HEK293 (cell line): ENCODE measurements around the gene C3.
A peak's percentile ranks its signal among the peaks of the same experiment; 100 is the strongest.

Experiments used
- AEBP2 ChIP-seq: fragments of 450-650 bp; formaldehyde crosslinking; IDR thresholded peaks from 2 replicates; pipeline ENCODE4 v1.5.1; 2016; ENCODE audit warnings: missing biosample characterization, missing genetic modification characterization, borderline replicate concordance
- BCL6B ChIP-seq: fragments of 450-650 bp; formaldehyde crosslinking; IDR thresholded peaks from 2 replicates; pipeline ENCODE4 v1.5.1; 2017; ENCODE audit warnings: missing biosample characterization, missing genetic modification characterization
- CTCF ChIP-seq: fragments of 450-650 bp; formaldehyde crosslinking; IDR thresholded peaks from 2 replicates; pipeline ENCODE4 v1.5.1; 2016; ENCODE audit warnings: missing biosample characterization, missing genetic modification characterization
- HOXA7 ChIP-seq: sonication (generic); formaldehyde crosslinking; IDR thresholded peaks from 2 replicates; pipeline ENCODE4 v1.8.1; 2022; ENCODE audit warnings: missing genetic modification reagents, borderline replicate concordance
- HOXC10 ChIP-seq: sonication (generic); formaldehyde crosslinking; IDR thresholded peaks from 2 replicates; pipeline ENCODE4 v1.8.1; 2023; ENCODE audit warnings: mild to moderate bottlenecking, missing genetic modification reagents
- INSM2 ChIP-seq: fragments of 450-650 bp; formaldehyde crosslinking; IDR thresholded peaks from 2 replicates; pipeline ENCODE4 v1.5.1; 2016; ENCODE audit warnings: missing biosample characterization, missing genetic modification characterization
- KLF16 ChIP-seq: fragments of 450-650 bp; formaldehyde crosslinking; IDR thresholded peaks from 2 replicates; pipeline ENCODE4 v1.5.1; 2017; ENCODE audit warnings: missing biosample characterization, missing genetic modification characterization
- KLF9 ChIP-seq: fragments of 450-650 bp; formaldehyde crosslinking; IDR thresholded peaks from 2 replicates; pipeline ENCODE4 v1.5.1; 2016; ENCODE audit warnings: missing biosample characterization, missing genetic modification characterization, low read depth
- MYNN ChIP-seq: fragments of 450-650 bp; formaldehyde crosslinking; IDR thresholded peaks from 2 replicates; pipeline ENCODE4 v1.5.1; 2016; ENCODE audit warnings: missing biosample characterization, missing genetic modification characterization, borderline replicate concordance
- OVOL3 ChIP-seq: fragments of 450-650 bp; formaldehyde crosslinking; IDR thresholded peaks from 2 replicates; pipeline ENCODE4 v1.5.1; 2016; ENCODE audit warnings: missing biosample characterization, missing genetic modification characterization
- PRDM4 ChIP-seq: fragments of 450-650 bp; formaldehyde crosslinking; IDR thresholded peaks from 2 replicates; pipeline ENCODE4 v1.5.1; 2017; ENCODE audit warnings: missing biosample characterization, missing genetic modification characterization
- REPIN1 ChIP-seq: fragments of 450-650 bp; formaldehyde crosslinking; IDR thresholded peaks from 2 replicates; pipeline ENCODE4 v1.5.1; 2017; ENCODE audit warnings: missing biosample characterization, missing genetic modification characterization, low read depth
- SP2 ChIP-seq: fragments of 450-650 bp; formaldehyde crosslinking; IDR thresholded peaks from 2 replicates; pipeline ENCODE4 v1.5.1; 2016; ENCODE audit warnings: missing biosample characterization, missing genetic modification characterization
- WT1 ChIP-seq: fragments of 450-650 bp; formaldehyde crosslinking; IDR thresholded peaks from 2 replicates; pipeline ENCODE4 v1.5.1; 2016; ENCODE audit warnings: missing biosample characterization, missing genetic modification characterization
- ZFP3 ChIP-seq: fragments of 450-650 bp; formaldehyde crosslinking; IDR thresholded peaks from 2 replicates; pipeline ENCODE4 v1.5.1; 2016; ENCODE audit warnings: low read depth, missing biosample characterization, missing genetic modification characterization
- ZNF138 ChIP-seq: fragments of 450-650 bp; formaldehyde crosslinking; IDR thresholded peaks from 2 replicates; pipeline ENCODE4 v1.5.1; 2016; ENCODE audit warnings: missing biosample characterization, missing genetic modification characterization, borderline replicate concordance
- ZNF169 ChIP-seq: fragments of 450-650 bp; formaldehyde crosslinking; IDR thresholded peaks from 2 replicates; pipeline ENCODE4 v1.5.1; 2016; ENCODE audit warnings: missing biosample characterization, missing genetic modification characterization
- ZNF174 ChIP-seq: fragments of 450-650 bp; formaldehyde crosslinking; IDR thresholded peaks from 2 replicates; pipeline ENCODE4 v1.5.0; 2017; ENCODE audit warnings: missing biosample characterization, mild to moderate bottlenecking, missing genetic modification characterization
- ZNF362 ChIP-seq: fragments of 450-650 bp; formaldehyde crosslinking; IDR thresholded peaks from 2 replicates; pipeline ENCODE4 v1.5.1; 2016; ENCODE audit warnings: missing biosample characterization, missing genetic modification characterization
- ZNF366 ChIP-seq: fragments of 450-650 bp; formaldehyde crosslinking; conservative IDR thresholded peaks from 2 replicates; pipeline ENCODE4 v1.5.1; 2016; ENCODE audit warnings: missing biosample characterization, missing genetic modification characterization
- ZNF488 ChIP-seq: fragments of 450-650 bp; formaldehyde crosslinking; IDR thresholded peaks from 2 replicates; pipeline ENCODE4 v1.5.1; 2016; ENCODE audit warnings: missing biosample characterization, missing genetic modification characterization
- ZNF521 ChIP-seq: fragments of 450-650 bp; formaldehyde crosslinking; IDR thresholded peaks from 2 replicates; pipeline ENCODE4 v1.5.1; 2017; ENCODE audit warnings: missing biosample characterization, mild to moderate bottlenecking, missing genetic modification characterization
- ZNF558 ChIP-seq: fragments of 450-650 bp; formaldehyde crosslinking; IDR thresholded peaks from 2 replicates; pipeline ENCODE4 v1.5.1; 2016; ENCODE audit warnings: missing biosample characterization, missing genetic modification characterization
- ZNF596 ChIP-seq: fragments of 450-650 bp; IDR thresholded peaks from 2 replicates; pipeline ENCODE4 v1.5.0; 2018; ENCODE audit warnings: missing biosample characterization, mild to moderate bottlenecking, missing genetic modification characterization, moderate library complexity
- ZNF600 ChIP-seq: fragments of 450-650 bp; formaldehyde crosslinking; IDR thresholded peaks from 2 replicates; pipeline ENCODE4 v1.5.1; 2016; ENCODE audit warnings: missing biosample characterization, missing genetic modification characterization
- ZNF624 ChIP-seq: fragments of 450-650 bp; formaldehyde crosslinking; IDR thresholded peaks from 2 replicates; pipeline ENCODE4 v1.5.1; 2017; ENCODE audit warnings: missing biosample characterization, missing genetic modification characterization
- ZNF664 ChIP-seq: fragments of 450-650 bp; formaldehyde crosslinking; IDR thresholded peaks from 2 replicates; pipeline ENCODE4 v1.5.1; 2016; ENCODE audit warnings: missing biosample characterization, missing genetic modification characterization
- ZNF707 ChIP-seq: fragments of 450-650 bp; formaldehyde crosslinking; IDR thresholded peaks from 2 replicates; pipeline ENCODE4 v1.5.1; 2016; ENCODE audit warnings: missing biosample characterization, missing genetic modification characterization
- ZNF792 ChIP-seq: fragments of 450-650 bp; formaldehyde crosslinking; IDR thresholded peaks from 2 replicates; pipeline ENCODE4 v1.5.1; 2016; ENCODE audit warnings: missing biosample characterization, missing genetic modification characterization
- ZNF837 ChIP-seq: fragments of 450-650 bp; formaldehyde crosslinking; IDR thresholded peaks from 2 replicates; pipeline ENCODE4 v1.5.1; 2016; ENCODE audit warnings: missing biosample characterization, missing genetic modification characterization

Gene C3

GRCh38 chr19:6710273-6711077 lies 10.0 kb downstream of the C3 start (continued):
- TF ChIP-seq INSM2 (tag by site-specific recombination) (no peak), ZNF624 (tag by site-specific recombination) (no peak), ZNF600 (0 out of 2 replicates have a peak, but pooled peaks have one; percentile 10), ZNF558 (tag by site-specific recombination) (no peak), ZNF837 (tag by site-specific recombination) (no peak), KLF16 (no peak), ZNF169 (tag by site-specific recombination) (peak; percentile 100), HOXC10 (CRISPR knock-in tag) (no peak), ZNF792 (no peak), ZNF366 (tag by site-specific recombination) (peak; percentile 91), ZNF174 (tag by site-specific recombination) (no peak), ZNF488 (tag by site-specific recombination) (no peak), ZNF596 (tag by site-specific recombination) (peak; percentile 98), MYNN (tag by site-specific recombination) (no peak), ZNF707 (no peak), AEBP2 (no peak), ZNF664 (tag by site-specific recombination) (no peak), ZNF521 (tag by site-specific recombination) (no peak), KLF9 (no peak), ZNF138 (tag by site-specific recombination) (no peak), HOXA7 (CRISPR knock-in tag) (no peak), REPIN1 (tag by site-specific recombination) (no peak), BCL6B (no peak), PRDM4 (tag by site-specific recombination) (no peak), WT1 (no peak), SP2 (tag by site-specific recombination) (0 out of 2 replicates have a peak, but pooled peaks have one; percentile 5), ZFP3 (tag by site-specific recombination) (no peak), ZNF362 (tag by site-specific recombination) (no peak), OVOL3 (tag by site-specific recombination) (no peak), CTCF (tag by site-specific recombination) (peak; percentile 68)
